NCI-H446 treated with DMSO at 0.1 percent for 48 hours (cell line): ENCODE data around the gene CDC42EP5.

ENCODE experiments used
- DNase-seq: peaks from one replicate; lab custom pipeline; 2025; lab: John Stamatoyannopoulos, UW

CDC42EP5 gene

GRCh38 chr19:54462047-54462654 is 10.9 kb downstream of the CDC42EP5 start:
- DNase-seq, result no peak

DNA sequence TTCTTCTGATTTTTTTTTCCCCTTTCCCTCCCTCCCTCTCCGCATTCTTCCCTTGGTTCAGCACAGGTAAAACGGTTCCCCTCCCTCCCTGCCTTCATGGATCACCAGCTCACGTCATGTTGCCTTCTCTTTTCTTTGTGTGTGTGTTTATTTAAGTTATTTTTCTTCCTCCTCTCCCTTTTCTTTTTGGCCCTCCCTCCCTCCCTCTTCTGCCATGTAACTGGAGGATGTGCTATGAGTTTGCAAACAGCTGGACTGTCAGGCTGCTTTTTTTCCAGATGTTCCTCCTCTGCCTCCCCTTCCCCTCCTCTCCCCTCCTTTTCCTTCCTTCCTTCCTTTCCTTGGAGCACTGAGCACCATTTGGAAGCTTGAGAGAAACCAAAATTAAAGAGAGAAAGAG is 11.5 kb downstream of the CDC42EP5 start:
- DNase-seq, result no peak

DNA sequence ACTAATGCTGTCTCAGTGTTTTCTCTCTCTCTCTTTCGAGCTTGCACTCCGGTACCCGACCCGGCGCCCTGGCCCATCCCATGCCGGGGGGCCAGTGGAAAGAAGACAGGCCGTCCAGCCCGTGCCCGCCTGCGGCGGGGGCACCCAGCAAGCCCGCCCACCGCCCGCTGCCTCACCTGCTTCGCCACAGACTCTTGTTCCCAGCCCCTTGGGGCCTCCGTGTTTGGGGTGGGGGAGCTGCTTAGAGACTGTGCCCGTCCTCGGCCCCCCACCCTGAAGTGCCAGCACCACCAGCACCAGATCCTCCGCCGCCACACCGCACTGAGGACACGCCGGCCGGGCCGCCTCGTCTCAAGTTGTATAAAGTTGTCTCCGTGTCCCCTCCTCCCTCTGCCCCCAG is 11.9 kb downstream of the CDC42EP5 start:
- no peak for DNase-seq

GRCh38 chr19:54460230-54461005 is 12.7 kb downstream of the CDC42EP5 start:
- DNase-seq, result no peak

DNA sequence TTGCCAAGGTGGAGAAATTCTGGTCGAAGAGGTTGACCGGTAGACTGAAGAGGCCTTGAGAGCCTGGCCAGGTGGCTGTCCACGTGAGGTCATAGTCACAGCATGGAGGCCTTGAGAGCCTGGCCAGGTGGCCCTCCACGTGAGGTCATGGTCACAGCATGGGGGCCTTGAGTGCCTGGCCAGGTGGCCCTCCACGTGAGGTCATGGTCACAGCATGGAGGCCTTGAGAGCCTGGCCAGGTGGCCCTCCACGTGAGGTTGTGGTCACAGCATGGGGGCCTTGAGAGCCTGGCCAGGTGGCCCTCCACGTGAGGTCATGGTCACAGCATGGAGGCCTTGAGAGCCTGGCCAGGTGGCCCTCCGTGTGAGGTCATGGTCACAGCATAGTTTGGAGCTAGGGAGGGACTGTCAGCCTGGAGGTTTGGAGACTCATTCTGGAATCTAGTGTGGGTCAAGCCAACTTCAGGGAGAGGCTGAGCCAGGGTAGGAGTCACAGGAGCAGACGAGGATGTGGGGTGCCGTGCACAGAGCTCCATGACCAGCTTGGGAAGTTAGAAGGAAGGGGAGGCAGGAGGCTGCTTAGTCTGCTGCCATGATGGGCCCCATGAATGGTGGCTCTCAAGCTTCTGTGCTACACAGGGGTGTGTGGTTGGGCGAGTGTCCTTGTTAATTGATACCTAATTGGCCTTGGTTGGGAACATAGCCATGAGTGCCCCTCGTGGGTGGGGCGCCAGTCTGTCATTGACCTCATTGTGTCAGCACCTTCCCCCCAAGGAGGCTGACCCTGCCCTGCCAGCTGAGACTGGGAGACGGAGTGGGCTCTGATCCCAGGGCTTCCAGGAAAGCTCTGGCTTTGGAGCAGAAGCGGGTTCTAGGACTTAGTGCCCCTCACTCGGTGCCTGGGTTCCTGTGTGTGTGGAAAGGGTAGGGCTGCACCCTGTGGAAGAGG is 13.5 kb downstream of the CDC42EP5 start:
- no peak for DNase-seq

- DNase-seq, result no peak
These were observed 14.3 kb downstream of the CDC42EP5 start for GRCh38 chr19:54458648-54459281.

- DNase-seq, result no peak
These were observed 15.1 kb downstream of the CDC42EP5 start for GRCh38 chr19:54457773-54458647.

GRCh38 chr19:54456423-54457373 is 16.4 kb downstream of the CDC42EP5 start:
- DNase-seq, result no peak

DNA sequence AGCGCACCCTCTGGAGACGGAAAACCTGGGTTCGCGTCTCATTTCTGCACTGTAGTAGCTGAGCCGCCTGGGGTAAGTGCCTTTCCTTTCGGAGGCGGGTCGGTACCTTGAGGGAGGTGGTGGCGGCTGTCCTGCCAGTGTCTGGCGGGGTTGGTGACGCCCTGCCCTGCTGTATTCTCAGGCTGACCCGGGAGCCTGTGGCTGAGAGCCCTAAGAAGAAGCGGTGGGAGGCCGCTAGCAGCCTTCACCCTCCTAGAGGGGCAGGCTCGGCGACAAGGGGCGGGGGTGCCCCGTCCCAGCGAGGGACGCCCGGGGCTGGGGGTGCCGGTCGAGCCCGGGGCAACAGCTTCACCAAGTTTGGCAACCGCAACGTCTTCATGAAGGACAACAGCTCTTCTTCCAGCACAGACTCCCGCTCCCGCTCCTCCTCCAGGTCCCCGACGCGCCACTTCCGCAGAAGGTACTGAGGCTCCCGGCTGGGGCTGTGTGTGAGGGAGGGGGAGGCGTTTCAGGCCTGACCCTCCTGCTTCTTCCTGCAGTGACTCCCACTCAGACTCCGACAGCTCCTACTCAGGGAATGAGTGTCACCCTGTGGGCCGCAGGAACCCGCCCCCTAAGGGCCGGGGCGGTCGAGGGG is 17.2 kb downstream of the CDC42EP5 start:
- DNase-seq, result no peak

DNA sequence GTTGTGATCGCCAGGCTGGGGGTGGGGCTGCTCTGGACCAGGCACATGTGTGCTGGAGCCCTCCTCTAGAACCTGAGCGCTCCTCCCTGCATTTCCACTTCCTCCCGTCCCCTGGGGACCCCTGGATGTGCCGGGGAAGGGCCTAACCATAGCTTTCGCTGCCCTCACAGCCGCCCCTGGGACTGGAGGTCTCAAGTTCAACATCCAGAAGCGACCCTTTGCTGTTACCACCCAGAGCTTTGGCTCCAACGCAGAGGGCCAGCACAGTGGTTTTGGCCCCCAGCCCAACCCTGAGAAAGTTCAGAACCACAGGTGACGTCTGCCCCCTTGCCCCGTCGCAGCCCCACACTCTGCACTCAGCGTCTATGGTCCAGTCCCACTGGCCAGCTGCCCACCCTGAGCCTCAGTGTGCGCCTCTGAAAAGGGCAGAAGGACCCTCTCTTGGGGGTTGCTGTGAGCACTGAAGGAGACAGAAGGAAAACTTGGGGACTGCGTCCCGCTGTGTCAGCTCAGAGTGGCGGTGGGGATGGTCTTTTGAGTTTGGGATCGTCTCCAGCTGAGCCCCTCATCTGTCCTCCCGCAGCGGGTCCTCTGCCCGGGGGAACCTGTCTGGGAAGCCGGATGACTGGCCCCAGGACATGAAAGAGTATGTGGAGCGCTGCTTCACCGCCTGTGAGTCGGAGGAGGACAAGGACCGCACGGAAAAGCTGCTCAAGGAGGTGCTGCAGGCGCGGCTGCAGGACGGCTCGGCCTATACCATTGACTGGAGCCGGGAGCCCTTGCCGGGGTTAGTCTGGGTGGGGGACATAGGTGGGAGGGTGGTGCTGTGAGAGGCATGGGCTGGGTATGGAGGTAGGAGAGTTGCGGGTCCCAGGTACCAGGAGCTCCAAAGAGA is 18.1 kb downstream of the CDC42EP5 start:
- DNase-seq, result no peak

GRCh38 chr19:54453921-54454780 is 18.9 kb downstream of the CDC42EP5 start:
- no peak for DNase-seq

DNA sequence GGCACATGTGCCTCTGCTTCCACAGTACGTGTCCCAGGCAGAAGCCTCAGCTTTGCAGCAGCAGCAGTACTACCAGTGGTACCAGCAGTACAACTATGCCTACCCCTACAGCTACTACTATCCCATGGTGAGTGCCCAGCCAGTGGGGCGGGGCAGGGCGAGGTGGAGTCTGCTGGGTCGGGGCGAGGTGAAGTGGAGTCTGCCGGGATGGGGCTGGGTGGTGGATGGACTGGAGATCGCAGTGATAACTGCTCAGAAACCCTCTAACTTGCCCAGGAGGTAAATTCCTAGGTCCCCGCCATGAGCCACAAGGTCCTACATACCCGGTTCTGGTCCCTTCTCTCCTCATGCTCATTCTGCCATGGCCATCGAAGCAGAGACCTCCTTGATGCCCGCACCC is 20.5 kb downstream of the CDC42EP5 start:
- no peak for DNase-seq

DNA sequence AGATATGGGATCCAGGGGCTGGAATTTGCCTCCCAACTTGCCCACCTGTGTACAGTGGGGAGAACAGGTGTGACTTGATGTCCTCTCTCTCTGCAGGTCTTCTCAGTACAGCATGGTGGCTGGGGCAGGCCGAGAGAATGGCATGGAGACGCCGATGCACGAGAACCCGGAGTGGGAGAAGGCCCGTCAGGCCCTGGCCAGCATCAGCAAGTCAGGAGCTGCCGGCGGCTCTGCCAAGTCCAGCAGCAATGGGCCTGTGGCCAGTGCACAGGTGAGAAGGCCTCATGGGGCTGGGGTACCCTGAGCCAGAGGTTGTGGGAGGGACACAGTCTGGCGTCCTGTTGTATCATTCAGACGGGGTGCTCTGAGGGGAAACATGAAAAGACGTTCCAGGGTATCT is 21.1 kb downstream of the CDC42EP5 start:
- DNase-seq, result no peak

GRCh38 chr19:54451331-54451871 is 21.7 kb downstream of the CDC42EP5 start:
- no peak for DNase-seq

GRCh38 chr19:54449701-54450069 is 23.4 kb downstream of the CDC42EP5 start:
- DNase-seq, result no peak

- peak; percentile 92 for DNase-seq
These were observed 24.1 kb downstream of the CDC42EP5 start, which contains the start of gene LENG8 for GRCh38 chr19:54448774-54449700. Gene LENG8 (plus strand): TSS chr19:54449199. CDS start chr19:54451345, 2,146 bp downstream.
